ENCODE data around the gene C13orf46.
"Not testable (repeated sequence)": the region's sequence is repeated elsewhere in the genome, so short reads cannot be mapped to it uniquely, and the experiment has no call there.

Gene C13orf46

DNA sequence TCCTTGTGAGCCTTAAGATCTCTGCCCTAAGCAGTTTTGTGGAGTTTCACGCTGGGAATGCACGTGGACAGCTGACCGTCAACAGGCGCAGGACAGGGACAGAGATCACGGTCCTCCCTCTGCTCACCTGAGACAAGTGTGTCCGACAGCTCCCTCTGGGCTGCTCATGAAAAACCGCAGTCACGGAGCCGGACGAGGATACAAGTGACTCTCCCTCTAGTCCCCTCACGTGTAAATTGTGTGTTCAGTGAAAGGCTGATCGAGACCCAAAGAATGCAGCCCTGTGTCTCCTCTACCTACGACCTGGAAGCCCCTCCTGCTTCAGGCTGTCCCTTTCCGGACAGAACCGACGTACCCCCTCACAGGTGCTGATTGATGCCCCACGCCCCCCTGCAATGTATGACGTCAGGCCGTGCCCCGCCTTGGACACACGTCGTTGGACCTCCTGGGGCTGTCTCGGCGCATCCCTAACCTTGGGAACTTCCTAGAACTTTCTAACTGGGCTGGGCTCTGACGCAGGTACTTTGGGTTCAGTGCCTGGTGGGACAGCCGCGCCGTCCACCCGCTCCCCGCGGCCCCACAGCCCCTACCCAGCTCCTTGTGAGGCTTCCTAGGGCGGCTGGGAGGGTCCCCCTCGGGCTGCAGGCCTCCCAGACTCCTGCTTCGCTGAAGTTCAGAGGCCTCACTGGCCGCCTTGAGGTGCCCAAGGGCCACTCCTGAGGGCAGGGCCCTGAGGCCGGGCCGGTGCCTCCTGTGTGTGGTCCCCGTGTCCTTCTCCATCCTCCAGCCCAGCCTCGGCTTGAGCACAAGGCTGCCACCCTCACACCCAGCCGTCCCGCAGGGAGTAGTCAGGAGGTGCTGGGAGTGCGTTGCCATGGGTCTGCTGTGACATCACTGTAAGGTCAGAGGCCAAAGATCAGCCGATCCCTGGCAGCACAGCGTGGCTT, at the start of gene C13orf46:
Gene C13orf46 (minus strand): TSS at position 859 of the 947 bp plus-strand sequence. CDS start 79 bp downstream, at position 780.
- DNase-seq (ENCODE audit: low spot score) = no peak

DNA sequence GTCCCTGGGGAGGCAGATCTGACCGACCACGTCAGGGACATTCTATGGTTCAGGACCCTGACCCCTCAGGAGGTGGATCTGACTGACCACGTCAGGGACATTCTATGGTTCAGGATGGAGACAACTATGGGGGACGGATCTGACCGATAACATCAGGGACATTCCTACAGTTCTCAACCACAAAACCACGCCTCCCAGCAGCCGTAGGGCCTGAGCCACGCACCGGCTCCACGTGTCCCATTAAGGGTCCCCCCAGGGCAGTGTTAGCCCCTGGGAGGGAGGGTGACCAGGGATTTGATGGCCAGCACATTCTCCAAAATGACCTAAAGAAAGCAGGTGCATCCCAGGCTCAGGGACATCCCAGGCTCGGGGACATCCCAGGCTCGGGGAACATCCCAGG, 49.0 kb upstream of the C13orf46 start:
- no peak for DNase-seq (ENCODE audit: low spot score)

DNA sequence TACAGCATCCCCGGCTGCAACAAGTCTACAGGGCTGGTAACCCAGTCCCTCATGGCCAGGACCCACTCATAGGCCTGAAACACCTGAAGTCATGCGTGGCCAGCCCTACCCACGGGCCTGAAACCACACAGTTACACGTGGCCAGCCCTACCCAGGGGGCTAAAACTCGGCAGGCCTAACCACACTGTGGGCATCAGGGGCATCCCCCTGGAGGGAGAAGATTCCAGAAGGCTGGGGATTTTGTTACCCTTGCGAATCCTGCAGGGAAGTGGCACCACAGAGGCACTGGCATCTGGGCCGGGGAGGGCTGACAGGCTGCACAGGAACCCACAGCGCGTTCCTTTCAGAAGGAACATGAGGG, 48.4 kb upstream of the C13orf46 start:
- DNase-seq (ENCODE audit: low spot score) = no peak

GRCh38 chr13:114021464-114022308, 47.8 kb upstream of the C13orf46 start:
- DNase-seq (ENCODE audit: low spot score) = no peak

- no peak for DNase-seq (ENCODE audit: low spot score)
These were observed 47.0 kb upstream of the C13orf46 start for GRCh38 chr13:114020750-114021463.

DNA sequence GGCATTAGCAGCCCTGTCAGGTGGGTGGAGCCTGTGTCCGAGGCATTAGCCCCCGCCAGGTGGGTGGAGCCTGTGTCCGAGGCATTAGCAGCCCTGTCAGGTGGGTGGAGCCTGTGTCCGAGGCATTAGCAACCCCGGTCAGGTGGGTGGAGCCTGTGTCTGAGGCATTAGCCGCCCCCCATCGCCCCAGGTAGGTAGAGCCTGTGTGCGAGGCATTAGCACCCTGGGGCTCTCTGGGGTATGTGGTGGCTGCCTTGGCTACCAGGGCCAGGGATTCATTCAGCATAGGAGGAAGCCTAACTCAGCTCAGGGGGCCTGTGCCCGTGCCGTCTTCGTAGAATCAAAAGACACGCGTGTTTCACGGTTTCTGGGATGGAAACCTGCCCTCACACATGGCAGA, 46.3 kb upstream of the C13orf46 start:
- not testable (repeated sequence) for DNase-seq (ENCODE audit: low spot score)

- DNase-seq (ENCODE audit: low spot score) = peak; percentile 52
These were observed 45.5 kb upstream of the C13orf46 start for GRCh38 chr13:114019367-114019766.

- no peak for DNase-seq (ENCODE audit: low spot score)
These were observed 44.7 kb upstream of the C13orf46 start for GRCh38 chr13:114018461-114019055.

DNA sequence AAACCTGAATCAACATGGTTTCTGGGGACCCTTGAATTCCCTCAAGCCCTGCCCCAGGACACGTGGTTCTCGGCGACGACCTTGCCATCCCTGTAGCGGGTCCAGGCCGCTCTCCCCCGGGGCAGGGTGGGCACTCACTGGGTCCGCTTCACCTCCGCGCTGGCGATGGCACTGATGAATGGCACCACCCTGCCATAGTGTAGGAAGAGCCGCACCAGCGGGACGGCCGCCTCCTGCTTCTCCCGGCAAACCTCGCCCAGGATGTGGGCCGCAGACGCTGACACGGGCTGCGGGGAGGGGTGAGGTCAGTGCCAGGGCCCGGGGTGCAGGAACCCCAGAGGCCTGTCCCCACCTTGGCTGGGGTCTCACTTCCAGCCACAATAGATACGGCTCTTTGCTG, 44.1 kb upstream of the C13orf46 start:
- no peak for DNase-seq (ENCODE audit: low spot score)

DNA sequence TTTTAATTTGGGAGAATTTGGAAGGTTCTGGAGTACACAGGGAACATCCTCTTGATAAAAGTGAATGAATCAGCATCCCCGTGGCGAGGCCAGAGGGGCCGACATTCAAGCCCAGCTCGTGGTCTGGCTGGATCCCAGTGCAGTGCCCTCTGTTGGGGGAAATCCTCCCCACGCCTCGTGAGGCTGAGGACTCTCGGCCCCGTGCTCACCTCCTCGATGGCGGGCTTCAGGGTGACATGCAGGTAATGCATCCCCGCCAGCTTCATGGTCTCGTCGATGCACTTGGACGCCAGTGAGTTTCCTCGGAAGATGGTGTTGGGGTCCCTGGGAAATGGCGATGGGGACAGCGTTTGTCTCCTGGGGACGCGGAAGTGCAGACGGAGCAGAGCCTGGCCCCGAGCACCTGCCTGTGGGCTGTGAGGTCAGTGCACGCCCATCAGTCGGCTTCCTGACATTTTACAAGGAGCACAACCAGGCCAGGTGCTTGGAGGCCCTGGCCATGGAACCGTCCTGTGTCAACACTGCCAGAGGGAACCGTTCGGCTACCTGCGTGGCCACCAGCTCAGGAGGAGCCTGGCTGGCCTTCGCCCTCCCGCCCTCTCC, 43.3 kb upstream of the C13orf46 start:
- no peak for DNase-seq (ENCODE audit: low spot score)

- DNase-seq (ENCODE audit: low spot score) = no peak
These were observed 42.6 kb upstream of the C13orf46 start for GRCh38 chr13:114016321-114017027.

GRCh38 chr13:114015969-114016295, 42.1 kb upstream of the C13orf46 start:
- DNase-seq (ENCODE audit: low spot score) = no peak

- no peak for DNase-seq (ENCODE audit: low spot score)
These were observed 41.5 kb upstream of the C13orf46 start for GRCh38 chr13:114015111-114015968.

DNA sequence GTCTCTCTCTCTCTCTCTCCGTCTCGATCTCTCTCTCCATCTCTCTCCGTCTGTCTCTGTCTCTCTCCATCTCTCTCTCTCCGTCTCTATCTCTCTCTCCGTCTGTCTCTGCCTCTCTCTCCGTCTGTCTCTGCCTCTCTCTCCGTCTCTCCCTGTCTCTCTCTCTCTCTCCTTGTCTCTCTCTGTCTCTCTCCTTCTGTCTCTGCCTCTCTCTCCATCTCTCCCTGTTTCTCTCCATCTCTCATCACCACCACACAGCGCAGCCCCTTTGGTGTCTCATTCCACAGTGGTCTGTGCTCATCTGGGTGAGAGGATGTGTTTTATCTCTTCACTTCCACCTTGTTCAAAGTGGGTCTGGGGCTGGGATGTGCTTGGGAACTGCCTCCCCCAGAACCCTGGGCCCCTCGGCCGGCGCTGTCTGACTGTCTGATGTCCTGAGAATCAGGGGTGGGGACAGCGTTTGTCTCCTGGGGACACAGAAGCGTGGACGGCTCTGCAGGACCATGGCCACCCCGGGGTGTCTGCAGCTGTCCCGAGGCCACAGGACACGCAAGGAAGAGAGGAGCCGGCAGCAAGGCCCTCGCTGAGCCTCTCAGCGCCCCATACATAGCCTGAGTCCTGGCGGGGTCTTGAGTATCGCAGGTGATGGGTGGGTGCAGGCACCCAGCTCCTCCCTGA, 40.2 kb upstream of the C13orf46 start:
- no peak for DNase-seq (ENCODE audit: low spot score)

DNA sequence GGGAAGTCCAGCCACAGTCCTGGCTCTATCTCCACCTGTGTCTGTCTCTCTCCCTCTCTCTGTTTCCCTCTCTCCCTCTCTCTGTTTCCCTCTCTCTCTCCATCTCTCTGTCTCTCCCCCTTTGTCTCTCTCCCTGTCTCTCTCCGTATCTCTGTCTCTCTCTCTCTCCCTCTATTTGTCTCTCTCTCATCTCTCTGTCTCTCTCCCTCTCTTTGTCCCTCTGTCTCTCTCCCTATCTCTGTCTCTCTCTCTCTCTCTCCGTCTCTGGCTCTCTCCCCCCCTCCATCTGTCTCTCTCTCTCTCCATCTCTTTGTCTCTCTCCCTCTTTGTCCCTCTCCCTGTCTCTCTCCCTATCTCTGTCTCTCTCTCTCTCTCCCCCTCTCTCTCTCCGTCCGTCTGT, 39.5 kb upstream of the C13orf46 start:
- no peak for DNase-seq (ENCODE audit: low spot score)

- DNase-seq (ENCODE audit: low spot score) = no peak
These were observed 39.0 kb upstream of the C13orf46 start for GRCh38 chr13:114012921-114013320.

DNA sequence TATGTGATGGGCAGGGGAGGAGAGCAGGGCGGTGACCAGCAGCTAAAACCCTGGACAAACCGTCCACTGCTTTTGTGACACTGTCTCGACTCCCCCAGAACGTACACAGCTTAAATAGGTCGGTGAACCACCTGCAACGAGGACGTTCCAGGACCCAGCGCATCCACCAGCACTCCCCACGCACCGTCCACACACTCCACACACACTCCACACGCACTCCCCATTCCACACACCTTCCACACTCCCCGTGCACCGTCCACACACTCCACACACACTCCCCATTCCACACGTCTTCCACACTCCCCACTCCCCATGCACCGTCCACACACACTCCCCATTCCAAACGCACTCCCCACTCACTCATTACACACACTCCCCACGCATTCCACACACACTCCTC, 38.3 kb upstream of the C13orf46 start:
- DNase-seq (ENCODE audit: low spot score) = no peak

DNA sequence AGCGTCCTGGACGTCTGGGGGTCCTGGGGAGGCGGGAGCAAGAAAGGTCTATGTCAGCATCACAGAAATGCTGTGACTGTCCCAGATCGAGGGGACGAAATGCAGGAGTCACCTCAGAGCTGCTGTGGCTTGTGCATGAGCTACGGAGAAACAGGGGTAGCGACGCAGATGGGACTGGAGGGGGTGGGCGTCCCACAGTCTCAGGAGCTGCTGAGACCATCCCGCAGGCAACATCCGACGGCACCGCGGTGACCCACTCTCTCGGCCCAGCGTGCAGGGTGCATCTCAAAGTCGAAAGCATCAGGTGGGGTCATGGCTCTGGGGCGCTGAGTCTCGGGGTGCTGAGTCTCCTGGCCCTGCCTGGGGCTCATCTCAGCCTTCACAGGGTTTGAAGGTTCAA, 37.4 kb upstream of the C13orf46 start:
- DNase-seq (ENCODE audit: low spot score) = no peak

DNA sequence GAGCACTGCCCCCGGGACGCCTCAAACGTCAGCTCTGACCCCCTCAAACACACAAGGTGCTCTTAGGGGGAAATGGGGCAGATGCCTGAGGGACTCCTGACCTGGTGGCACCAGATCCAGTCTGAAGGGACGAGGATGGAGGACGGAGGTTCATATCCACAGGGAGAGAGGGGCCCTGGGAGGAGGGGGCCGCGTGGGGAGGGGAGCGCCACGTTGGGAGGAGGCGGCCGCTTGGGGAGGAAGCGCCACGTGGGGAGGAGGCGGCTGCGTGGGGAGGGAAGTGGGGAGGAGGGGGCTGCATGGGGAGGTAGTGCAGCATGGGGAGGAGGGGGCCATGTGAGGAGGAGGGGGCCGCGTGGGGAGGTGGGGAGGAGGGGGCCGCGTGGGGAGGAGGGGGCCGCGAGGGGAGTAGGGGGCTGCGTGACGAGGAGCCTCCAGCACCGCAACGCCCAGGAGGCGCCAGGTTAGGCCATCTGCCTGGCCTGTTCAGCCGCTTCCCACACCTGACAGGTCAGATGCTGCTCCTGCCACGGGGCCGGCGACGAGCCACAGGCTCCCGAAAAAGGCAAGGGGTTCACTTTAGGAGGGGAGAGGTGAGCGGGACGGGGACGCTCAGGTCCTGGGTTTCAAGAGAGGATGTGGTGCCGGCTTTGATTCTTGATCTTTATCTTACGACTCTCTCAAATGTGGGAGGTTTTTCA, 36.7 kb upstream of the C13orf46 start:
- DNase-seq (ENCODE audit: low spot score) = no peak
